GM12873 (cell line): ENCODE measurements around the gene UCKL1.

Experiments used
- CTCF ChIP-seq: IDR thresholded peaks from 2 replicates; pipeline ENCODE4 v1.5.1; 2012; ENCODE audit warnings: low read depth, mild to moderate bottlenecking, moderate library complexity, low read length, control low read depth; ENCODE audit not compliant: insufficient read depth; ENCODE audit errors: missing control alignments

UCKL1 gene

GRCh38 chr20:63946986-63947637 is 9.1 kb downstream of the UCKL1 start:
- TF ChIP-seq CTCF: no peak

GRCh38 chr20:63945921-63946920 is 10.0 kb downstream of the UCKL1 start:
- no peak for TF ChIP-seq CTCF

GRCh38 chr20:63945031-63945658 is 11.1 kb downstream of the UCKL1 start:
- TF ChIP-seq CTCF: no peak

GRCh38 chr20:63944078-63944941 is 11.9 kb downstream of the UCKL1 start:
- TF ChIP-seq CTCF: no peak

GRCh38 chr20:63943808-63944077 is 12.5 kb downstream of the UCKL1 start:
- no peak for TF ChIP-seq CTCF

GRCh38 chr20:63942969-63943807 is 13.0 kb downstream of the UCKL1 start:
- TF ChIP-seq CTCF: no peak
